WERI-Rb-1 (cell line): ENCODE results near the gene NOL7.

ENCODE experiments used
- DNase-seq: peaks from one replicate; pipeline ENCODE4 v3.0.0-alpha.2; 2020
- H3K27ac ChIP-seq: fragments of 250-450 bp; sonication (Bioruptor Pico); 2 replicates; pipeline ENCODE4 v1.5.1; 2020; ENCODE audit warnings: mild to moderate bottlenecking, moderate library complexity
- H3K27me3 ChIP-seq: fragments of 250-450 bp; sonication (Bioruptor Pico); 2 replicates; pipeline ENCODE4 v1.5.1; 2021; ENCODE audit warnings: mild to moderate bottlenecking, low read depth, moderate library complexity; ENCODE audit not compliant: insufficient read depth, severe bottlenecking
- H3K36me3 ChIP-seq: fragments of 250-450 bp; sonication (Bioruptor Pico); 2 replicates; pipeline ENCODE4 v1.5.1; 2020; ENCODE audit warnings: mild to moderate bottlenecking, moderate library complexity
- H3K4me3 ChIP-seq: 2 replicates; pipeline ENCODE4 v1.5.1; 2011; ENCODE audit warnings: low read depth, mild to moderate bottlenecking, control low read depth, low read length
- H3K9me3 ChIP-seq: fragments of 250-450 bp; sonication (Bioruptor Pico); 2 replicates; pipeline ENCODE4 v1.5.1; 2021; ENCODE audit warnings: mild to moderate bottlenecking, moderate library complexity; ENCODE audit not compliant: severe bottlenecking
- CTCF ChIP-seq: IDR thresholded peaks from 2 replicates; pipeline ENCODE4 v1.5.1; 2011; ENCODE audit warnings: low read depth, mild to moderate bottlenecking, control low read depth, inconsistent platforms, low read length

The NOL7 gene

GRCh38 chr6:13613029-13613594 lies 2.0 kb upstream of the NOL7 start:
- Histone ChIP-seq H3K27me3 (no peaks in the 10 kb centered on the region), H3K27ac (no peak overlapping the region), H3K36me3 (peaks cover 30% of the 10 kb centered on the region), H3K4me3 (no peak overlapping the region), H3K9me3 (no peaks in the 10 kb centered on the region)
- DNase-seq: no peak
- no peak for TF ChIP-seq CTCF

- H3K9me3 ChIP-seq: no peaks in the 10 kb centered on the region
- H3K27me3 ChIP-seq: no peaks in the 10 kb centered on the region
- peak; percentile 79 for DNase-seq
- H3K4me3 ChIP-seq: peak overlapping the region; percentile 86
- peak overlapping the region; percentile 96 for H3K27ac ChIP-seq
- H3K36me3 ChIP-seq: peaks cover 42% of the 10 kb centered on the region
- TF ChIP-seq CTCF: no peak
Measured at GRCh38 chr6:13614126-13614925, 809 bp upstream of the NOL7 start.

- DNase-seq: peak; percentile 62
- no peak for TF ChIP-seq CTCF
- Histone ChIP-seq H3K27me3 (no peaks in the 10 kb centered on the region), H3K4me3 (peak overlapping the region; percentile 86), H3K36me3 (peaks cover 56% of the 10 kb centered on the region), H3K9me3 (no peaks in the 10 kb centered on the region), H3K27ac (peak overlapping the region; percentile 96)
Measured at GRCh38 chr6:13615792-13616120, 621 bp downstream of the NOL7 start.

- no peak for DNase-seq
- no peak overlapping the region for H3K27ac ChIP-seq
- H3K27me3 ChIP-seq: no peaks in the 10 kb centered on the region
- no peaks in the 10 kb centered on the region for H3K9me3 ChIP-seq
- H3K4me3 ChIP-seq: no peak overlapping the region
- no peak for TF ChIP-seq CTCF
- peaks cover 69% of the 10 kb centered on the region for H3K36me3 ChIP-seq
Measured at GRCh38 chr6:13617066-13617465, 1.9 kb downstream of the NOL7 start.

- no peak overlapping the region for H3K4me3 ChIP-seq
- peak; percentile 46 for DNase-seq
- H3K36me3 ChIP-seq: peaks cover 87% of the 10 kb centered on the region
- no peaks in the 10 kb centered on the region for H3K27me3 ChIP-seq
- no peaks in the 10 kb centered on the region for H3K9me3 ChIP-seq
- H3K27ac ChIP-seq: no peak overlapping the region
- TF ChIP-seq CTCF: peak; percentile 91
Measured at GRCh38 chr6:13624871-13625288, 9.7 kb downstream of the NOL7 start.
